ENCODE measurements around the gene CCDC88C. TPM values are rescaled to one million over a fixed set of nuclear protein-coding genes. Genes with fewer than 3 reads are reported as not detected.

The CCDC88C gene
- total and polyA plus RNA-seq, 7 donors: 0.95 to 45.7 (median 3.9) TPM

DNA sequence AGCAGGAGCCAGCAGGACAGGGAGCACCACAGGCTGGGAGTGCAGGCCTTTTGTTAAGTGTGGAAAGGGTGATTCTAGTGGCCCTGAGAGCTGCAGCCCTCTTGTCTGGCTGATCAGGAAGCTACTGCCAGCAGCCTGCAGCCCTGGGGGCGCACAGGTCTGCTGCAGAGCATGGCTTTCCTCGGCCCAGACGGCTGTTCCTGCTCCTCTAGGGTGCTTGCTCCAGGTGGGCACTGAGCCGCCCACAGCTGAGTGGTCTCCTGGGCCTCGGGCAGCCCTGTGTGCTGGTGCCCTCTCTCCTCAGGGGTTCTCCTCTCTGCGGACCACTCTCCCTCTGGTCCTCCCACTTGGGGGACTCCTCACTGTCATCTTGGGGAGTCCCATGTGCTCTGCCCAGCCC lies 18.9 kb downstream of the CCDC88C start:
- DNase-seq: no peak

DNA sequence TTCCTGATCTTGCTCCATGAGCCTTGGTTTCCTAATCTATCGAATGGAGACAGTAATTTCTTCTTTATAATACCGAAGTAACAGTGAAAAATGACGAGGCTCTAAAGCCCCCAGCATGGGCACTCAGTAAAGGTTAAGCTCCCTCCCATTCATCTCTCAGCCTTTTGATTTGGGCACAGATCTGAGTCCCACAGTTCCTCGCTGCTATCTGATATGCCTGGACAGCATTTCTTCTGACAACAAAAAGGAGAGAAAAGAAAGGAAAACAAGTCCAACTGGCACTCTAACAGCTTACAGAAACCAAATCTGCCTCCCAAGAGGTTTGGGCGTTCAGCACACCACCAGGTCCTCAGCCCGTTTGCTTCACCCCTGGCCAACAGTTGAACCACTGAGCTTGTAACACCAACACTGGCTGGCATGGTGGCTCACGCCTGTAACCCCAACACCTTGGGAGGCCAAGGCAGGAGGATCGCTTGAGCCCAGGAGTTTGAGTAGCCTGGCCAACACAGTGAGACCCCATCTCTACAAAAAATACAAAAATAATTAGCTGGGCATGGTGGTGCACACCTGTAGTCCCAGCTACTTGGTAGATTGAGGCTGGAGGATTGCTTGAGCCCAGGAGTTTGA lies 19.5 kb downstream of the CCDC88C start:
- Histone ChIP-seq H3K4me1 (peaks cover 0 to 5% (median 0%) of the 10 kb centered on the region in 4 donors), H3K4me3 (no peak overlapping the region), H3K27me3 (peaks cover 0 to 7% (median 0%) of the 10 kb centered on the region in 3 donors), H3K9me3 (no peaks in the 10 kb centered on the region), H3K36me3 (no peaks in the 10 kb centered on the region), H3K27ac (no peak overlapping the region)
- intact Hi-C loops (cut with DNase I): no loop called here
- WGBS, 2 donors: 60 to 65% methylated on average over 8 of the region's 8 CpGs
- TF ChIP-seq POLR2AphosphoS5 (IDR thresholded peaks at IDR 0.05): no peak
- TF ChIP-seq EP300 (IDR thresholded peaks at IDR 0.05): no peak
- no peak for TF ChIP-seq CTCF (IDR thresholded peaks at IDR 0.05)
- TF ChIP-seq POLR2A (IDR thresholded peaks at IDR 0.05): no peak
- DNase-seq: no peak

More for the DNA sequence above, 18.9 kb downstream of the CCDC88C start:
- intact Hi-C loops (cut with DNase I): no loop called here
- WGBS, 2 donors: 70 to 75% methylated on average over 6 of the region's 6 CpGs
- Histone ChIP-seq H3K4me1 (peaks cover 0 to 8% (median 0%) of the 10 kb centered on the region in 4 donors), H3K27me3 (peaks cover 0 to 7% (median 0%) of the 10 kb centered on the region in 3 donors), H3K27ac (no peak overlapping the region), H3K9me3 (no peaks in the 10 kb centered on the region), H3K4me3 (no peak overlapping the region), H3K36me3 (no peaks in the 10 kb centered on the region)
- TF ChIP-seq CTCF (IDR thresholded peaks at IDR 0.05): no peak
- no peak for TF ChIP-seq POLR2A (IDR thresholded peaks at IDR 0.05)
- no peak for TF ChIP-seq POLR2AphosphoS5 (IDR thresholded peaks at IDR 0.05)
- TF ChIP-seq EP300 (IDR thresholded peaks at IDR 0.05): no peak

DNA sequence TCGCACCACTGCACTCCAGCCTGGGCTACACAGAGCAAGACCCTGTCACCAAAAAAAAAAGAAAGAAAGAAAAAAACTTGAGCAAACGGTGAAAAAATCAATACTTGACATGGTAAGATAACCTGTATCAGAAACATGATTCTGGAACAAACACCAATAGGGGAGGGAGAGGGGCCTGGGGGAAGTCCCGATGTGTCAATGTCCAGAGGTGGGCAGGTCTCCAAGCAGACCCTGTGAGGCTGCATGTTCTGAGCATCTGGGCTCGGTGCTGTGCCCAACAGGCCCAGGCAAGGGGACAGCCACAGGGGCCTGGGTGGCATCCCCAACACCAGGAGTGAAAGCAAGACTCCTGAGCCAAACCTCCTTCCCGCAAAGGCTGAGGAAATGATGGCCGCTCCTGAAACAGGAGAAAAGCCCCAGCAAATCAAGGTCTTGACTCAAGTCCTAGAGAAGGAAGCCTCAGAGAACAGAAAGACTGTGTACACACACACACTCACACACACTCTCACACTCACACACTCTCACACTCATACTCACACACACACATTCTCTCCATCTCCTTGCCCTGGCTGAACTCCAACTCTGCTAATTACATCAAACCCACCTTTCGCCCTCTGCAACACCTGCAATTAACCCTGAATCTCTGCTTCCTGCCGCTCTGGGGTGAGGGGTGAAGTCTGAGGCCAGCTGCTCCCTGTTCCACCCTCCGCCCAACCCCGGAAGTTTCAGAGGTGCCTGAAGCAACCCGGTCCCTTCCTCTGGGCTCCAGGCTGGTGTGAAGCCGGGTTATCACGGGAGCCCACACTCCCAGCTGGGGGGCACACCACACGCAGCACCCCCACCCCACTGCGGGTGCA lies 20.4 kb downstream of the CCDC88C start:
- TF ChIP-seq POLR2AphosphoS5 (IDR thresholded peaks at IDR 0.05) (no peak), POLR2A (IDR thresholded peaks at IDR 0.05) (no peak), EP300 (IDR thresholded peaks at IDR 0.05) (no peak), CTCF (IDR thresholded peaks at IDR 0.05) (no peak)
- Histone ChIP-seq H3K27ac (no peak overlapping the region), H3K27me3 (peaks cover 0 to 7% (median 0%) of the 10 kb centered on the region in 3 donors), H3K4me1 (no peaks in the 10 kb centered on the region), H3K4me3 (no peak overlapping the region), H3K9me3 (no peaks in the 10 kb centered on the region), H3K36me3 (no peaks in the 10 kb centered on the region)
- 20 to 30% methylated on average over 15 of the region's 15 CpGs for WGBS, 2 donors
- intact Hi-C loops (cut with DNase I): no loop called here
- no peak for DNase-seq

- H3K27me3 ChIP-seq: peaks cover 0 to 7% (median 0%) of the 10 kb centered on the region in 3 donors
- H3K4me3 ChIP-seq: no peak overlapping the region
- TF ChIP-seq EP300 (IDR thresholded peaks at IDR 0.05) (no peak), CTCF (IDR thresholded peaks at IDR 0.05) (no peak), POLR2AphosphoS5 (IDR thresholded peaks at IDR 0.05) (no peak), POLR2A (IDR thresholded peaks at IDR 0.05) (no peak)
- H3K27ac ChIP-seq: no peak overlapping the region
- WGBS, 2 donors: 17 to 54% methylated on average over 23 of the region's 23 CpGs
- intact Hi-C loops (cut with DNase I): no loop called here
- H3K9me3 ChIP-seq: no peaks in the 10 kb centered on the region
- no peaks in the 10 kb centered on the region for H3K4me1 ChIP-seq
- no peaks in the 10 kb centered on the region for H3K36me3 ChIP-seq
- DNase-seq: no peak
Measured at GRCh38 chr14:91396013-91396660, 21.5 kb downstream of the CCDC88C start.
